Measurements from ENCODE around the gene DNAH17. TPM values are rescaled to one million over a fixed set of nuclear protein-coding genes. Genes with fewer than 3 reads are reported as not detected.

DNAH17 gene
- total and polyA plus RNA-seq, 8 donors: 0.64 to 7.2 (median 3.6) TPM

GRCh38 chr17:78458736-78459335 is 118.4 kb downstream of the DNAH17 start:
- H3K4me3 ChIP-seq: no peak overlapping the region
- H3K9me3 ChIP-seq: no peaks in the 10 kb centered on the region
- ATAC-seq: no peak
- TF ChIP-seq CTCF (IDR thresholded peaks at IDR 0.05): no peak
- intact Hi-C loops (cut with DNase I): no loop called here
- DNase-seq: peak in 1 of 4 donors; percentile 73
- no peak overlapping the region for H3K27ac ChIP-seq
- no peaks in the 10 kb centered on the region for H3K4me1 ChIP-seq
- no peaks in the 10 kb centered on the region for H3K36me3 ChIP-seq
- no peaks in the 10 kb centered on the region for H3K27me3 ChIP-seq

GRCh38 chr17:78458091-78458490 is 119.1 kb downstream of the DNAH17 start:
- no peak for ATAC-seq
- intact Hi-C loops (cut with DNase I): no loop called here
- H3K27ac ChIP-seq: no peak overlapping the region
- no peaks in the 10 kb centered on the region for H3K27me3 ChIP-seq
- H3K36me3 ChIP-seq: no peaks in the 10 kb centered on the region
- no peak overlapping the region for H3K4me3 ChIP-seq
- peak in 1 of 4 donors; percentile 22 for DNase-seq
- no peaks in the 10 kb centered on the region for H3K4me1 ChIP-seq
- no peak for TF ChIP-seq CTCF (IDR thresholded peaks at IDR 0.05)
- H3K9me3 ChIP-seq: no peaks in the 10 kb centered on the region

GRCh38 chr17:78454346-78454745 is 122.8 kb downstream of the DNAH17 start:
- intact Hi-C loops (cut with DNase I): no loop called here
- no peaks in the 10 kb centered on the region for H3K36me3 ChIP-seq
- no peaks in the 10 kb centered on the region for H3K9me3 ChIP-seq
- no peaks in the 10 kb centered on the region for H3K4me1 ChIP-seq
- H3K27ac ChIP-seq: no peak overlapping the region
- no peak for TF ChIP-seq CTCF (IDR thresholded peaks at IDR 0.05)
- ATAC-seq (no peak), DNase-seq (peak in 1 of 4 donors; percentile 59)
- H3K27me3 ChIP-seq: no peaks in the 10 kb centered on the region
- no peak overlapping the region for H3K4me3 ChIP-seq

- no peaks in the 10 kb centered on the region for H3K9me3 ChIP-seq
- H3K4me3 ChIP-seq: no peak overlapping the region
- intact Hi-C loops (cut with DNase I): no loop called here
- no peaks in the 10 kb centered on the region for H3K27me3 ChIP-seq
- no peak for TF ChIP-seq CTCF (IDR thresholded peaks at IDR 0.05)
- ATAC-seq: no peak
- no peak overlapping the region for H3K27ac ChIP-seq
- peak in 1 of 4 donors; percentile 52 for DNase-seq
- no peaks in the 10 kb centered on the region for H3K36me3 ChIP-seq
- no peaks in the 10 kb centered on the region for H3K4me1 ChIP-seq
Measured at GRCh38 chr17:78451753-78452152, 125.4 kb downstream of the DNAH17 start.

GRCh38 chr17:78450696-78451345 is 126.4 kb downstream of the DNAH17 start:
- ATAC-seq: no peak
- intact Hi-C loops (cut with DNase I): no loop called here
- no peaks in the 10 kb centered on the region for H3K9me3 ChIP-seq

More at GRCh38 chr17:78450696-78451345, 126.4 kb downstream of the DNAH17 start:
- Histone ChIP-seq H3K27me3 (no peaks in the 10 kb centered on the region), H3K27ac (no peak overlapping the region), H3K36me3 (no peaks in the 10 kb centered on the region), H3K4me1 (no peaks in the 10 kb centered on the region), H3K4me3 (no peak overlapping the region)
- peak in 1 of 4 donors; percentile 48 for DNase-seq
- no peak for TF ChIP-seq CTCF (IDR thresholded peaks at IDR 0.05)
